ENCODE data around the gene KREMEN1. TPM values are rescaled to one million over a fixed set of nuclear protein-coding genes. Genes with fewer than 3 reads are reported as not detected.

Gene KREMEN1
- total and polyA plus RNA-seq, 2 of the 4 experiments (the other 2 are of a cell fraction): 2.9 to 4.6 TPM

DNA sequence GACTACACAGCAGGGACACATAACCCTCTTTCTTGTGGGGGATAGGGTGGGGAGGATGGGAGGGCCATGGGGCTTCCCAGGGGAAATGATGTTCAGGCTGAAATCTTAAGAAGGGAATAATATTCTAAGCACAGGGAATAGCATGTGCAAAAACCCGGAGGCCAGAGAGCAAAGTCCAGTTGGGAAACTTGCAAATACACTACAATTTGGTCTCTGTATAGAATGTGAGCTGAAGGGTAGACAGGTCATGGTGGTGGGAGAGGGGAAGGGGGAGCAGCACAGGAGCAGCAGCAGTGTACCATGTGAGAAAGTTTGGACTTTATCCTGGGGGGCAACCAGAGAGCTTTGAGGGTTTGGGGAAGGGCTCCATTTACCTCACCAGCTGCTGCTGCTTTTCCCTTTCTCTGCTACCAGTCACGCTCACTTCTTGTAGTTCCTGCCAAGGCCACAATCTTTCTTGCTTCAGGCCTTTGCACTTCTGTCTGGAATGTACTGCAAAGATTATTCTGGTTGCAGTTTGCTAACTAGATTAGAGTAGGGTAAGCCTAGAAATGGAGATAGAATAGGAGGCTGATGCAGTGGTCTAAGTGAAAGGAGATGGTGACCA lies 43.0 kb downstream of the KREMEN1 start:
- ATAC-seq (ENCODE audit: low read depth) (peak; percentile 55), DNase-seq (peak; percentile 52)
- Histone ChIP-seq H3K27me3 (ENCODE audit: control insufficient read depth, insufficient read depth, low read length) (no peaks in the 10 kb centered on the region; the same call in 1 of the 2 replicates), H3K9ac (ENCODE audit: low read depth, low read length) (no peak overlapping the region; the same call in 1 of the 2 replicates), H3K56ac (ENCODE audit: extremely low read depth, insufficient read depth, low read length) (no peak overlapping the region), H3K4me1 (ENCODE audit: control insufficient read depth, insufficient read depth, low read length) (peaks cover 22% of the 10 kb centered on the region), H3K9me3 (ENCODE audit: control insufficient read depth, insufficient read depth, low read length) (peaks cover 5% of the 10 kb centered on the region), H4K91ac (ENCODE audit: insufficient read depth, low read depth, low read length) (peak overlapping the region; percentile 43), H3K27ac (ENCODE audit: insufficient read depth, low read length) (peak overlapping the region; percentile 95; the same call in 1 of the 2 replicates), H3K4ac (ENCODE audit: low read depth, low read length) (peak overlapping the region; percentile 55), H3K14ac (replicated peaks; ENCODE audit: low read depth, low read length) (0 out of 2 replicates have a peak overlapping the region, but pooled peaks have one; percentile 33), H2AFZ (replicated peaks; ENCODE audit: low read length, poor library complexity) (no peak overlapping the region), H2BK120ac (ENCODE audit: low read depth, low read length) (peak overlapping the region; percentile 28; the same call in 1 of the 2 replicates), H2BK5ac (ENCODE audit: low read depth, low read length, poor library complexity, severe bottlenecking) (peak overlapping the region; percentile 75), H3K23ac (ENCODE audit: low read depth, low read length) (0 out of 2 replicates have a peak overlapping the region, but pooled peaks have one; percentile 40), H3K4me2 (ENCODE audit: low read depth, low read length) (peak overlapping the region; percentile 27), H3K9me1 (ENCODE audit: insufficient read depth, low read length) (peaks cover 14% of the 10 kb centered on the region; the same call in 1 of the 2 replicates), H2BK15ac (ENCODE audit: low read depth, low read length) (peak overlapping the region; percentile 59; the same call in 2 of the 3 replicates), H2BK20ac (ENCODE audit: low read depth, low read length) (peak overlapping the region; percentile 57), H3K4me3 (ENCODE audit: insufficient read depth, low read depth, low read length) (no peak overlapping the region), H2AK9ac (replicated peaks; ENCODE audit: low read depth, low read length, poor library complexity) (no peak overlapping the region), H4K20me1 (ENCODE audit: insufficient read depth, low read length) (0 out of 2 replicates have a peak, but pooled peaks cover 4% of the 10 kb centered on the region), H4K5ac (ENCODE audit: low read depth, low read length) (peak overlapping the region; percentile 57; the same call in 1 of the 2 replicates), H3K18ac (ENCODE audit: low read depth, low read length) (peak overlapping the region; percentile 63), H2AK5ac (ENCODE audit: low read depth, low read length) (peak overlapping the region; percentile 68; the same call in 1 of the 2 replicates), H3K36me3 (ENCODE audit: control insufficient read depth, insufficient read depth, low read length) (no peaks in the 10 kb centered on the region), H3K79me1 (ENCODE audit: low read depth in 1 of 2, low read length in 2 of 2) (0 out of 4 replicates have a peak, but pooled peaks cover 0 to 3% of the 10 kb centered on the region in 2 experiments), H4K8ac (ENCODE audit: low read depth in 2 of 2, low read length in 2 of 2) (peak overlapping the region in 1 of 2 experiments; percentile 37; a peak in 2 of 4 replicates)
- in situ Hi-C loops (cut with MboI; ENCODE audit: low sequenced_read_pairs) (no loop called here), dilution Hi-C loops (cut with HindIII; ENCODE audit: low sequenced_read_pairs, unreplicated experiment) (no loop called here), intact Hi-C loops (cut with micrococcal nuclease) (no loop called here)
- no TSS peak for BruUV-seq (replicated peaks)
- no CpG with 5 or more reads among the region's 2 CpGs for WGBS, 2 experiments (ENCODE audit: extremely low coverage in 2 of 2, insufficient read length in 1 of 2)
- ChIA-PET POLR2A (ENCODE audit: unreplicated experiment) (no interaction called here), CTCF (interaction anchor here (1.0 to 1.3 kb wide), 2 partner anchors 38 to 75 kb away, joined by 3 read pairs; no protein-coding TSS in a partner anchor)
- TF ChIP-seq POLR2A (IDR thresholded peaks at IDR 0.05; ENCODE audit: low read depth, low read length) (no peak), MAFK (IDR thresholded peaks at IDR 0.05; ENCODE audit: low read depth, low read length) (no peak), NFE2L2 (IDR thresholded peaks at IDR 0.05; ENCODE audit: low read depth, low read length) (no peak), RFX5 (IDR thresholded peaks at IDR 0.05; ENCODE audit: low read depth, low read length) (no peak), CEBPB (IDR thresholded peaks at IDR 0.05; ENCODE audit: low read depth, low read length) (no peak), RAD21 (IDR thresholded peaks at IDR 0.05; ENCODE audit: low read length) (no peak), MAZ (IDR thresholded peaks at IDR 0.05; ENCODE audit: borderline replicate concordance, low read depth, low read length) (no peak)
- TF ChIP-seq, protein P1, sequence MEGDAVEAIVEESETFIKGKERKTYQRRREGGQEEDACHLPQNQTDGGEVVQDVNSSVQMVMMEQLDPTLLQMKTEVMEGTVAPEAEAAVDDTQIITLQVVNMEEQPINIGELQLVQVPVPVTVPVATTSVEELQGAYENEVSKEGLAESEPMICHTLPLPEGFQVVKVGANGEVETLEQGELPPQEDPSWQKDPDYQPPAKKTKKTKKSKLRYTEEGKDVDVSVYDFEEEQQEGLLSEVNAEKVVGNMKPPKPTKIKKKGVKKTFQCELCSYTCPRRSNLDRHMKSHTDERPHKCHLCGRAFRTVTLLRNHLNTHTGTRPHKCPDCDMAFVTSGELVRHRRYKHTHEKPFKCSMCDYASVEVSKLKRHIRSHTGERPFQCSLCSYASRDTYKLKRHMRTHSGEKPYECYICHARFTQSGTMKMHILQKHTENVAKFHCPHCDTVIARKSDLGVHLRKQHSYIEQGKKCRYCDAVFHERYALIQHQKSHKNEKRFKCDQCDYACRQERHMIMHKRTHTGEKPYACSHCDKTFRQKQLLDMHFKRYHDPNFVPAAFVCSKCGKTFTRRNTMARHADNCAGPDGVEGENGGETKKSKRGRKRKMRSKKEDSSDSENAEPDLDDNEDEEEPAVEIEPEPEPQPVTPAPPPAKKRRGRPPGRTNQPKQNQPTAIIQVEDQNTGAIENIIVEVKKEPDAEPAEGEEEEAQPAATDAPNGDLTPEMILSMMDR (conservative IDR thresholded peaks at IDR 0.05; ENCODE audit: low read depth, low read length): no peak
- TF ChIP-seq, protein P2, sequence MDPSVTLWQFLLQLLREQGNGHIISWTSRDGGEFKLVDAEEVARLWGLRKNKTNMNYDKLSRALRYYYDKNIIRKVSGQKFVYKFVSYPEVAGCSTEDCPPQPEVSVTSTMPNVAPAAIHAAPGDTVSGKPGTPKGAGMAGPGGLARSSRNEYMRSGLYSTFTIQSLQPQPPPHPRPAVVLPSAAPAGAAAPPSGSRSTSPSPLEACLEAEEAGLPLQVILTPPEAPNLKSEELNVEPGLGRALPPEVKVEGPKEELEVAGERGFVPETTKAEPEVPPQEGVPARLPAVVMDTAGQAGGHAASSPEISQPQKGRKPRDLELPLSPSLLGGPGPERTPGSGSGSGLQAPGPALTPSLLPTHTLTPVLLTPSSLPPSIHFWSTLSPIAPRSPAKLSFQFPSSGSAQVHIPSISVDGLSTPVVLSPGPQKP (IDR thresholded peaks at IDR 0.05; ENCODE audit: borderline replicate concordance, low read depth, low read length): no peak
